ENCODE results near the gene MELTF.

DNA sequence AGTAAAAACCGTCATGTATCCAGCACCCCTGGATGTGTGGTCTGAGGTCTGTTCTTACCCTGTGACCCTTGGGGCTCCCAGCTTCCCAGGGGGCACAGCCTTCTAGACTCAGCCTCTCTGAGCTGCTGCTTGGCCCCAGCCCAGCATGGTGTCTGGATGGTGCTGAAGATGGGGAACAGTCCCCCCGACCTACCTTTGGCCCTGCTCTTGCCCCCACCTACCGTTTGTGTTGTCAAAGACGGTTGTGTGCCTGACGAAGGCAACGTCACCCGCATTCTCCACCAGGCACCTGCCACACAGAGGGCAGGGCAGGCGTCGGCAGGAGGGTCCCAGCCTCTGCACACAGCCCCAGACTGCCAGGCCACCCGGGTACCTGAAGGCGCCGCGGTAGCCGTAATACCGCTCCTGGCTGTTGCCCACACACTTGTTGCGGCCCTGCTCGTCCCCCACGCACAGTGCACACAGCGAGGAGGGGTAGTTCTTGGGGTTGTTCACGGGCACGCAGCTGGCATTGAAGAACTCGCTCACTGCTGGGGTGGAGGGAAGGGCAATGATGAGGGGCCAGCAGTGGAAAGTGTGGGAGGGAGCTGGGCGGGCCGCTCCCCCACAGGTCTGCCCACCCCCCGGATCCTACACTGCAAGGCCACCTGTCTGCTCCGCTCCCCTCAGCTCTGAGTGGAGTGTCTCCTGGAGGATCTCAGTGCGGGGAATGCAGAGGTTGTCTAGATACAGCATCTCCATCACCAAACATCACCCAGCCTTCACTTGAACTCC, 21.0 kb downstream of the MELTF start:
- TF ChIP-seq, protein P1, sequence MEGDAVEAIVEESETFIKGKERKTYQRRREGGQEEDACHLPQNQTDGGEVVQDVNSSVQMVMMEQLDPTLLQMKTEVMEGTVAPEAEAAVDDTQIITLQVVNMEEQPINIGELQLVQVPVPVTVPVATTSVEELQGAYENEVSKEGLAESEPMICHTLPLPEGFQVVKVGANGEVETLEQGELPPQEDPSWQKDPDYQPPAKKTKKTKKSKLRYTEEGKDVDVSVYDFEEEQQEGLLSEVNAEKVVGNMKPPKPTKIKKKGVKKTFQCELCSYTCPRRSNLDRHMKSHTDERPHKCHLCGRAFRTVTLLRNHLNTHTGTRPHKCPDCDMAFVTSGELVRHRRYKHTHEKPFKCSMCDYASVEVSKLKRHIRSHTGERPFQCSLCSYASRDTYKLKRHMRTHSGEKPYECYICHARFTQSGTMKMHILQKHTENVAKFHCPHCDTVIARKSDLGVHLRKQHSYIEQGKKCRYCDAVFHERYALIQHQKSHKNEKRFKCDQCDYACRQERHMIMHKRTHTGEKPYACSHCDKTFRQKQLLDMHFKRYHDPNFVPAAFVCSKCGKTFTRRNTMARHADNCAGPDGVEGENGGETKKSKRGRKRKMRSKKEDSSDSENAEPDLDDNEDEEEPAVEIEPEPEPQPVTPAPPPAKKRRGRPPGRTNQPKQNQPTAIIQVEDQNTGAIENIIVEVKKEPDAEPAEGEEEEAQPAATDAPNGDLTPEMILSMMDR (conservative IDR thresholded peaks at IDR 0.05; ENCODE audit: low read length) = no peak
- TF ChIP-seq EZH2phosphoT487 (IDR thresholded peaks at IDR 0.05; ENCODE audit: borderline replicate concordance) = no peak
